Measurements from ENCODE around the gene LRCH4.
"Not testable (repeated sequence)": the region's sequence is repeated elsewhere in the genome, so short reads cannot be mapped to it uniquely, and the experiment has no call there.

The LRCH4 gene

GRCh38 chr7:100567751-100568175 lies 18.2 kb downstream of the LRCH4 start:
- DNase-seq (ENCODE audit: low read depth): no peak

- no peak for DNase-seq (ENCODE audit: low read depth)
Measured at GRCh38 chr7:100567031-100567730, 18.7 kb downstream of the LRCH4 start.

- DNase-seq (ENCODE audit: low read depth): no peak
Measured at GRCh38 chr7:100566018-100566531, 19.9 kb downstream of the LRCH4 start.

GRCh38 chr7:100565133-100565571 lies 20.8 kb downstream of the LRCH4 start:
- no peak for DNase-seq (ENCODE audit: low read depth)

- DNase-seq (ENCODE audit: low read depth): not testable (repeated sequence)
Measured at GRCh38 chr7:100564405-100564804, 21.5 kb downstream of the LRCH4 start.

GRCh38 chr7:100563809-100564400 lies 22.0 kb downstream of the LRCH4 start:
- peak; percentile 81 for DNase-seq (ENCODE audit: low read depth)

- DNase-seq (ENCODE audit: low read depth): no peak
Measured at GRCh38 chr7:100563100-100563564, 22.8 kb downstream of the LRCH4 start.

- no peak for DNase-seq (ENCODE audit: low read depth)
Measured at GRCh38 chr7:100562195-100563099, 23.5 kb downstream of the LRCH4 start.

GRCh38 chr7:100561491-100562194 lies 24.3 kb downstream of the LRCH4 start:
- DNase-seq (ENCODE audit: low read depth): no peak

GRCh38 chr7:100559127-100559526 lies 26.8 kb downstream of the LRCH4 start:
- DNase-seq (ENCODE audit: low read depth): no peak

GRCh38 chr7:100556541-100556940 lies 29.4 kb downstream of the LRCH4 start:
- DNase-seq (ENCODE audit: low read depth): no peak

GRCh38 chr7:100555701-100556100 lies 30.2 kb downstream of the LRCH4 start:
- no peak for DNase-seq (ENCODE audit: low read depth)

- DNase-seq (ENCODE audit: low read depth): no peak
Measured at GRCh38 chr7:100553032-100553431, 32.9 kb downstream of the LRCH4 start.

GRCh38 chr7:100552532-100552931 lies 33.4 kb downstream of the LRCH4 start:
- DNase-seq (ENCODE audit: low read depth): no peak

GRCh38 chr7:100548446-100548845 lies 37.5 kb downstream of the LRCH4 start:
- DNase-seq (ENCODE audit: low read depth): not testable (repeated sequence)

GRCh38 chr7:100547872-100548271 lies 38.1 kb downstream of the LRCH4 start:
- DNase-seq (ENCODE audit: low read depth): no peak

GRCh38 chr7:100546926-100547800 lies 38.8 kb downstream of the LRCH4 start:
- no peak for DNase-seq (ENCODE audit: low read depth)

- no peak for DNase-seq (ENCODE audit: low read depth)
Measured at GRCh38 chr7:100546129-100546925, 39.6 kb downstream of the LRCH4 start.

GRCh38 chr7:100545360-100546128 lies 40.4 kb downstream of the LRCH4 start:
- DNase-seq (ENCODE audit: low read depth): peak; percentile 43
